HG02571 (cell line): ENCODE measurements around the gene NIPAL4.
"Not testable (repeated sequence)": the region's sequence is repeated elsewhere in the genome, so short reads cannot be mapped to it uniquely, and the experiment has no call there.

Experiments used
- ATAC-seq: cut with Tn5 transposase; IDR thresholded peaks from one replicate; pipeline ENCODE4 v1.9.1; 2021; ENCODE audit warnings: mild to moderate bottlenecking, moderate library complexity; ENCODE audit not compliant: unreplicated experiment

NIPAL4 gene

GRCh38 chr5:157459715-157460599 lies at the start of gene NIPAL4:
Gene NIPAL4 (plus strand): TSS chr5:157460213. CDS start chr5:157460321, 108 bp downstream.
- no peak for ATAC-seq

- ATAC-seq, result no peak
Measured at GRCh38 chr5:157415838-157416237, 44.2 kb upstream of the NIPAL4 start.

GRCh38 chr5:157419521-157419920 lies 40.5 kb upstream of the NIPAL4 start:
- ATAC-seq, result not testable (repeated sequence)

- ATAC-seq, result not testable (repeated sequence)
Measured at GRCh38 chr5:157429920-157430319, 30.1 kb upstream of the NIPAL4 start.

GRCh38 chr5:157431544-157432200 lies 28.3 kb upstream of the NIPAL4 start:
- ATAC-seq, result no peak

GRCh38 chr5:157434096-157434495 lies 25.9 kb upstream of the NIPAL4 start:
- no peak for ATAC-seq

- no peak for ATAC-seq
Measured at GRCh38 chr5:157443041-157443549, 16.9 kb upstream of the NIPAL4 start.

- ATAC-seq, result no peak
Measured at GRCh38 chr5:157444224-157444623, 15.8 kb upstream of the NIPAL4 start.

GRCh38 chr5:157445745-157446411 lies 14.1 kb upstream of the NIPAL4 start:
- ATAC-seq, result no peak

- ATAC-seq, result no peak
Measured at GRCh38 chr5:157446412-157446935, 13.5 kb upstream of the NIPAL4 start.

GRCh38 chr5:157447201-157447637 lies 12.8 kb upstream of the NIPAL4 start:
- no peak for ATAC-seq

GRCh38 chr5:157449011-157449723 lies 10.8 kb upstream of the NIPAL4 start:
- ATAC-seq, result no peak

GRCh38 chr5:157450024-157450423 lies 10.0 kb upstream of the NIPAL4 start:
- ATAC-seq, result no peak

GRCh38 chr5:157451806-157452205 lies 8.2 kb upstream of the NIPAL4 start:
- ATAC-seq, result no peak

- no peak for ATAC-seq
Measured at GRCh38 chr5:157454273-157454672, 5.7 kb upstream of the NIPAL4 start.

GRCh38 chr5:157455057-157455456 lies 5.0 kb upstream of the NIPAL4 start:
- ATAC-seq, result no peak

GRCh38 chr5:157456301-157456700 lies 3.7 kb upstream of the NIPAL4 start:
- ATAC-seq, result no peak

- ATAC-seq, result no peak
Measured at GRCh38 chr5:157457391-157457790, 2.6 kb upstream of the NIPAL4 start.

GRCh38 chr5:157458835-157459234 lies 1.2 kb upstream of the NIPAL4 start:
- ATAC-seq, result no peak
